DOHH2 (cell line): Measurements from ENCODE around the gene PCDHA10.
"Not testable (repeated sequence)": the region's sequence is repeated elsewhere in the genome, so short reads cannot be mapped to it uniquely, and the experiment has no call there.

Source experiments
- H3F3A ChIP-seq: fragments of 200-600 bp; sonication (generic), shearing (Covaris generic); 2 replicates; pipeline ENCODE4 v1.6.0; 2016; ENCODE audit warnings: antibody characterized with exemption, mild to moderate bottlenecking; ENCODE audit not compliant: control insufficient read depth, insufficient read depth
- H3K27ac ChIP-seq: fragments of 200-600 bp; sonication (generic); 2 replicates; pipeline ENCODE4 v1.5.1; 2014; ENCODE audit warnings: low read depth, mild to moderate bottlenecking, low read length, moderate library complexity
- H3K27me3 ChIP-seq: fragments of 200-600 bp; sonication (generic); 2 replicates; pipeline ENCODE4 v1.6.1; 2014; ENCODE audit warnings: mild to moderate bottlenecking, low read length, mixed read lengths; ENCODE audit not compliant: control insufficient read depth
- H3K36me3 ChIP-seq: fragments of 200-600 bp; sonication (generic); 2 replicates; pipeline ENCODE4 v1.6.1; 2014; ENCODE audit warnings: mild to moderate bottlenecking, low read length, moderate library complexity, mixed read lengths; ENCODE audit not compliant: control insufficient read depth
- H3K4me1 ChIP-seq: fragments of 200-600 bp; sonication (generic); 2 replicates; pipeline ENCODE4 v1.6.1; 2014; ENCODE audit warnings: mild to moderate bottlenecking, low read length, mixed read lengths; ENCODE audit not compliant: control insufficient read depth
- H3K4me2 ChIP-seq: fragments of 200-600 bp; sonication (generic); 2 replicates; pipeline ENCODE4 v1.6.0; 2014; ENCODE audit warnings: mild to moderate bottlenecking, low read length, moderate library complexity
- H3K4me3 ChIP-seq: fragments of 200-600 bp; sonication (generic); 2 replicates; pipeline ENCODE4 v1.5.1; 2014; ENCODE audit warnings: mild to moderate bottlenecking, low read length, mixed read lengths
- H3K79me2 ChIP-seq: fragments of 200-600 bp; sonication (generic); 2 replicates; pipeline ENCODE4 v1.6.1; 2014; ENCODE audit warnings: mild to moderate bottlenecking, low read length, mixed read lengths; ENCODE audit not compliant: control insufficient read depth
- H3K9me2 ChIP-seq: fragments of 200-600 bp; sonication (generic); replicated peaks from 2 replicates; pipeline ENCODE4 v1.6.1; 2014; ENCODE audit warnings: mild to moderate bottlenecking, low read length, mixed read lengths; ENCODE audit not compliant: control insufficient read depth
- H3K9me3 ChIP-seq: fragments of 200-600 bp; sonication (generic); 2 replicates; pipeline ENCODE4 v1.6.1; 2014; ENCODE audit warnings: antibody characterized with exemption, low read length, mixed read lengths; ENCODE audit not compliant: control insufficient read depth, insufficient read depth
- H4K20me1 ChIP-seq: fragments of 200-600 bp; sonication (generic); 2 replicates; pipeline ENCODE4 v1.6.0; 2014; ENCODE audit warnings: low read depth, mild to moderate bottlenecking, antibody characterized with exemption, low read length, moderate library complexity; ENCODE audit not compliant: control insufficient read depth, insufficient read depth
- CTCF ChIP-seq: fragments of 200-600 bp; sonication (generic); IDR thresholded peaks from one replicate; pipeline ENCODE4 v1.5.1; 2014; ENCODE audit warnings: antibody characterized with exemption, mild to moderate bottlenecking, low read depth, low read length; ENCODE audit not compliant: poor library complexity, severe bottlenecking
- EZH2phosphoT487 ChIP-seq: fragments of 200-600 bp; sonication (generic); IDR thresholded peaks from 2 replicates; pipeline ENCODE4 v1.6.1; 2017; ENCODE audit warnings: borderline replicate concordance, mild to moderate bottlenecking, antibody characterized with exemption, low read length, moderate library complexity, mixed read lengths

PCDHA10 gene

GRCh38 chr5:140840978-140841962, 14.4 kb upstream of the PCDHA10 start, which contains the start of gene PCDHA8:
Gene PCDHA8 (plus strand): TSS chr5:140841187. CDS start chr5:140841322, 135 bp downstream.
- H3K27ac ChIP-seq = no peak within 1 kb of the TSS
- no peaks in the 10 kb centered on the region for H3K9me3 ChIP-seq
- H3K36me3 ChIP-seq = no peaks in the 10 kb centered on the region
- TF ChIP-seq CTCF (peak; percentile 18), EZH2phosphoT487 (no peak)
- no peaks in the 10 kb centered on the region for H3K4me1 ChIP-seq
- no peaks in the 10 kb centered on the region for H3K27me3 ChIP-seq
- no peaks in the 10 kb centered on the region for H3K79me2 ChIP-seq
- H3F3A ChIP-seq = no peaks in the 10 kb centered on the region
- no peak within 1 kb of the TSS for H3K4me3 ChIP-seq
- H3K9me2 ChIP-seq = no peaks in the 10 kb centered on the region
- no peaks in the 10 kb centered on the region for H4K20me1 ChIP-seq
- no peak within 1 kb of the TSS for H3K4me2 ChIP-seq

GRCh38 chr5:140842798-140843733, 12.6 kb upstream of the PCDHA10 start:
- Histone ChIP-seq H3K27ac (no peak overlapping the region), H3K4me3 (no peak overlapping the region), H3K79me2 (no peaks in the 10 kb centered on the region), H3K4me1 (no peaks in the 10 kb centered on the region), H4K20me1 (no peaks in the 10 kb centered on the region), H3K9me3 (no peaks in the 10 kb centered on the region), H3F3A (no peaks in the 10 kb centered on the region), H3K27me3 (no peaks in the 10 kb centered on the region), H3K36me3 (no peaks in the 10 kb centered on the region), H3K4me2 (no peak overlapping the region), H3K9me2 (no peaks in the 10 kb centered on the region)
- TF ChIP-seq EZH2phosphoT487 (no peak), CTCF (no peak)

GRCh38 chr5:140848139-140849102, 7.3 kb upstream of the PCDHA10 start, which contains the start of gene PCDHA9:
Gene PCDHA9 (plus strand): TSS chr5:140848382. CDS start chr5:140848496, 114 bp downstream.
- H3K27ac ChIP-seq, H3K9me2 ChIP-seq, H3K36me3 ChIP-seq, H4K20me1 ChIP-seq, H3K4me3 ChIP-seq, H3K4me2 ChIP-seq, H3K27me3 ChIP-seq, H3K4me1 ChIP-seq, H3F3A ChIP-seq, H3K9me3 ChIP-seq, H3K79me2 ChIP-seq: not testable (repeated sequence)

GRCh38 chr5:140849831-140850634, 5.7 kb upstream of the PCDHA10 start:
- not testable (repeated sequence) for H4K20me1 ChIP-seq, H3K27ac ChIP-seq, H3K27me3 ChIP-seq, H3K36me3 ChIP-seq, H3F3A ChIP-seq, H3K79me2 ChIP-seq, H3K9me2 ChIP-seq, H3K4me1 ChIP-seq, H3K9me3 ChIP-seq, H3K4me3 ChIP-seq, H3K4me2 ChIP-seq
